Prostate gland (tissue), 2 donors: Measurements from ENCODE around the gene TH. TPM values are rescaled to one million over a fixed set of nuclear protein-coding genes. Genes with fewer than 3 reads are reported as not detected.

Experiments used
- DNase-seq: peaks from one replicate; pipeline ENCODE4 v3.0.0-alpha.2; 2019; ENCODE audit warnings: low spot score
- H3K27ac ChIP-seq, 2 donors: fragments of 200-600 bp; sonication (generic); 2 replicates each; pipeline ENCODE4 v1.5.1; 2017 to 2019
- H3K27me3 ChIP-seq: fragments of 200-600 bp; sonication (generic); replicated peaks from 2 replicates; pipeline ENCODE4 v1.5.1; 2019; ENCODE audit not compliant: insufficient read depth
- H3K36me3 ChIP-seq, 2 donors: fragments of 200-600 bp; sonication (generic); 1 replicate in 1 of 2; 2 replicates in 1 of 2; pipeline versions ENCODE4 v1.5.1 to v1.8.1; 2017 to 2019
- H3K4me1 ChIP-seq: fragments of 200-600 bp; sonication (generic); replicated peaks from 2 replicates; pipeline ENCODE4 v1.5.1; 2019
- H3K4me3 ChIP-seq, 2 donors: fragments of 200-600 bp; sonication (generic); 2 replicates each; pipeline ENCODE4 v1.5.1; 2017 to 2019
- H3K9me3 ChIP-seq: fragments of 200-600 bp; sonication (generic); 2 replicates; pipeline ENCODE4 v1.5.1; 2017
- POLR2A ChIP-seq: fragments of 450-650 bp; IDR thresholded peaks from one replicate; pipeline ENCODE4 v1.6.1; 2016; ENCODE audit warnings: antibody characterized with exemption, mild to moderate bottlenecking
- POLR2AphosphoS5 ChIP-seq: sonication (generic); formaldehyde crosslinking; IDR thresholded peaks from one replicate; pipeline ENCODE4 v1.6.1; 2017; ENCODE audit warnings: antibody characterized with exemption
- WGBS: methylation state at CpG from one replicate; pipeline ENCODE4 v1.1.5; 2018; 5-methylcytosine and 5-hydroxymethylcytosine counted together
- intact Hi-C: fragments of 100-400 bp; cut with DNase I; formaldehyde crosslinking; loops from one replicate; pipeline ENCODE4 v1.14.2; 2022
- total RNA-seq, 2 donors: library from RNA; depleted of rRNA; stranded (reverse); fragments of >200 nt; gene quantifications; one replicate each; pipeline ENCODE4 v1.1.0, GENCODE V29; 2016
- TF ChIP-seq, protein P1 (sequence below), 4 experiments: fragments of 200-600 bp in 2 of 4; fragments of 450-650 bp in 2 of 4; sonication (generic) in 2 of 4; IDR thresholded peaks; 1 replicate in 3 of 4; 2 replicates in 1 of 4; pipeline ENCODE4 v1.5.1; 2016 to 2019; ENCODE audit warnings: antibody characterized with exemption in 4 of 4, mild to moderate bottlenecking in 2 of 4, moderate library complexity in 2 of 4

TH gene
- total RNA-seq, 2 donors from 2014 or later: 2.4 TPM; not detected in 1

DNA sequence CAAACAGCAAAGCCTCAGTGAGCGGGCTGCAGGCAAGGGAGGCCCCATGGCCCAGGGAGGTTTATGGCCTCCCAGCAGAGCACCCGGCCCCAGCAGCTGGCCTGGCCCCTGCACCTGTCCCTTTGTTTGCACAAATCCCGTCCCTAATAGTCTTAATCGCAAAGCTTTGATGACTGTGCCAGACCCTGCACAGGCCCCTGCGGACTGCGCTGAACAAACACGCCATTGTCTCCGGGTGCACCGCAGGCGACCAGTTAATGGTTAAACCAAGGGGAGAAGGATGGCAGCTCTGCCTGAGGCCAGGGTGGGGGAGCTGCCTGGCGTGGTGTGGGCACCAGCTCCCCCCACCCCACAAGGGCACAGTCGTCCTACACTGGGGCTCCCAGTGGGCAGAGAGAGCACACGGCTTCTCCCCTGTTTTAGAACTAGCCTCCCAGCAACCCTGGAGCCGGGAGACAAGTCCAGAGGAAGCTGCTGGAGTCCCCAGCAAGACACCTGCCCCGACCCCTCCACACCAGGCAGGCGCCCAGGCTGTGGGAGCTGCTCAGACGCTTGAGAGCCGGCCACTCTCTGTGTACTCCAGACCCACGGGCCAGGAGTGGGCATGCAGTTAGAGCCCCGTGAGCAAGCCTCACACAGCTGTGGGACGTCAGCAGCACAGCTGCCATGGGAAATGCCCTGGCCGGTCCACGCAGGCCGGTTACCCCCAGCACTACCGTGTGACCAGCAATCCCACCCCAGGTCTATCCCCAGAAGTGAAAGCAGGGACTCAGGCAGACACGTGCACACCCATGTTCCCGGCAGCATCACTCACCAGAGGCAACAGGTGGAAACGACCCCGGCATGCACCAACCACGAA is 39.7 kb upstream of the TH start:
- Histone ChIP-seq H3K27ac (no peak overlapping the region), H3K4me3 (no peak overlapping the region), H3K36me3 (no peaks in the 10 kb centered on the region), H3K9me3 (no peaks in the 10 kb centered on the region), H3K4me1 (no peaks in the 10 kb centered on the region), H3K27me3 (no peaks in the 10 kb centered on the region)
- TF ChIP-seq, protein P1, sequence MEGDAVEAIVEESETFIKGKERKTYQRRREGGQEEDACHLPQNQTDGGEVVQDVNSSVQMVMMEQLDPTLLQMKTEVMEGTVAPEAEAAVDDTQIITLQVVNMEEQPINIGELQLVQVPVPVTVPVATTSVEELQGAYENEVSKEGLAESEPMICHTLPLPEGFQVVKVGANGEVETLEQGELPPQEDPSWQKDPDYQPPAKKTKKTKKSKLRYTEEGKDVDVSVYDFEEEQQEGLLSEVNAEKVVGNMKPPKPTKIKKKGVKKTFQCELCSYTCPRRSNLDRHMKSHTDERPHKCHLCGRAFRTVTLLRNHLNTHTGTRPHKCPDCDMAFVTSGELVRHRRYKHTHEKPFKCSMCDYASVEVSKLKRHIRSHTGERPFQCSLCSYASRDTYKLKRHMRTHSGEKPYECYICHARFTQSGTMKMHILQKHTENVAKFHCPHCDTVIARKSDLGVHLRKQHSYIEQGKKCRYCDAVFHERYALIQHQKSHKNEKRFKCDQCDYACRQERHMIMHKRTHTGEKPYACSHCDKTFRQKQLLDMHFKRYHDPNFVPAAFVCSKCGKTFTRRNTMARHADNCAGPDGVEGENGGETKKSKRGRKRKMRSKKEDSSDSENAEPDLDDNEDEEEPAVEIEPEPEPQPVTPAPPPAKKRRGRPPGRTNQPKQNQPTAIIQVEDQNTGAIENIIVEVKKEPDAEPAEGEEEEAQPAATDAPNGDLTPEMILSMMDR (IDR thresholded peaks at IDR 0.05): no peak
- TF ChIP-seq POLR2A: no peak
- no peak for TF ChIP-seq POLR2AphosphoS5
- DNase-seq: peak; percentile 3
- 62% methylated on average over 30 of the region's 30 CpGs for WGBS
- intact Hi-C loops: no loop called here

DNA sequence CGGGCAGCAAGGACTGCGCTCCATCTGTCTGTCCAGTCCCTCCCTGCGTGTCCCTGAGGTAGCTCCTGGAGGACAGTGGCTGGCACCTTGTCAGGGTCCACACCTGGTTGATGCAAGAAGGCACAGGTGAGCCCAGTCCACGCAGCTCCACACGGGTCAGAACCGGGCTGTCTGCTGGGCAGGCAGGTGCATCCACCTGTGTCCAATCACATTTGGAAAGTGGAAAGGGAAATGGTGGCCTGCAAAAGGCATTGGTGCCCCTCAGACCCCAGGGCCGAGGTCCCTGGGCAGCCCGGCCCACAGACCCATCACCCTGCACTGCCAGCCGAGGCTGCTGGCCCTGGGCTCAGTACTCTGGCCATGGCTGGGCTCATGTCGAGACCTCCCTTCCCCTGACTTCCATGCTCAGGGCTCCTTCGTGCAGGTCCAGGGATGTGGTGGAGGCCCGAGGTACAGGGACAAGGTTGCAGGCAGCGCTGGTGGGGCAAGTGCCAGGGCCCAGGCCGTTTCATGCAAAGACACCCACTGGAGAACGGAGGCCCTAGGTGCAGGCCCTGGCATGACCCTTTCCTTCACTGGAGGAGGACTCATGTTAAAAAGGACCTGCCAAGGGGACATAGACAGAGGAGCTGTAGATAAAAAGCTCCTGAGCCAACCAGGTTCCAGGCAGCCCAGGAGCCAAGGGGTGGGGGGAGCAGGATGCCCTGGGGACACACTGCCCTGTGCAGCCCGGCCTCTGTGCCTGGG is 38.9 kb upstream of the TH start:
- Histone ChIP-seq H3K4me3 (no peak overlapping the region), H3K36me3 (no peaks in the 10 kb centered on the region), H3K9me3 (no peaks in the 10 kb centered on the region), H3K27ac (no peak overlapping the region), H3K27me3 (no peaks in the 10 kb centered on the region), H3K4me1 (no peaks in the 10 kb centered on the region)
- no peak for TF ChIP-seq POLR2A
- TF ChIP-seq, protein P1 (IDR thresholded peaks at IDR 0.05): no peak
- WGBS: 75% methylated on average over 16 of the region's 16 CpGs
- intact Hi-C loops: no loop called here
- no peak for DNase-seq

GRCh38 chr11:2209900-2210321 is 38.3 kb upstream of the TH start:
- no peaks in the 10 kb centered on the region for H3K36me3 ChIP-seq
- no peaks in the 10 kb centered on the region for H3K4me1 ChIP-seq
- intact Hi-C loops: no loop called here
- DNase-seq: peak; percentile 3
- no peaks in the 10 kb centered on the region for H3K9me3 ChIP-seq
- no peak overlapping the region for H3K4me3 ChIP-seq
- no peaks in the 10 kb centered on the region for H3K27me3 ChIP-seq
- 87% methylated on average over 12 of the region's 12 CpGs for WGBS
- TF ChIP-seq, protein P1 (IDR thresholded peaks at IDR 0.05): no peak
- TF ChIP-seq POLR2A: no peak
- TF ChIP-seq POLR2AphosphoS5: no peak
- no peak overlapping the region for H3K27ac ChIP-seq

- intact Hi-C loops: no loop called here
- Histone ChIP-seq H3K36me3 (no peaks in the 10 kb centered on the region), H3K4me1 (no peaks in the 10 kb centered on the region), H3K9me3 (no peaks in the 10 kb centered on the region), H3K27ac (no peak overlapping the region), H3K27me3 (no peaks in the 10 kb centered on the region), H3K4me3 (no peak overlapping the region)
- TF ChIP-seq, protein P1 (IDR thresholded peaks at IDR 0.05): no peak
- TF ChIP-seq POLR2AphosphoS5 (no peak), POLR2A (no peak)
- WGBS: 96% methylated on average over 11 of the region's 11 CpGs
- DNase-seq: no peak
Measured at GRCh38 chr11:2209370-2209801, 37.8 kb upstream of the TH start.
